Common myeloid progenitor, CD34-positive (primary cell): Measurements from ENCODE around the gene ZG16. TPM values are rescaled to one million over a fixed set of nuclear protein-coding genes. Genes with fewer than 3 reads are reported as not detected.
"Not testable (repeated sequence)": the region's sequence is repeated elsewhere in the genome, so short reads cannot be mapped to it uniquely, and the experiment has no call there.

Experiments used
- CTCF ChIA-PET: fragments of 350-600 bp; sonication (Branson Sonifier 250); formaldehyde crosslinking; loops from one replicate; lab custom pipeline; 2021; ENCODE audit warnings: antibody characterized with exemption; lab: Charles Lee
- POLR2A ChIA-PET: fragments of 350-600 bp; sonication (Branson Sonifier 250); formaldehyde crosslinking; loops from one replicate; lab custom pipeline; 2021; ENCODE audit warnings: antibody characterized with exemption; lab: Charles Lee
- DNase-seq, 3 donors: peaks; one replicate each; pipeline versions ENCODE4 v3.0.0 to v3.0.0-alpha.2; 2013
- H3K27ac ChIP-seq, 2 experiments: 1 replicate in 1 of 2; 2 replicates in 1 of 2; pipeline ENCODE4 v1.7.0; 2013; ENCODE audit warnings: inconsistent platforms in 2 of 2, low read length in 2 of 2, mild to moderate bottlenecking in 2 of 2, low read depth in 1 of 2, moderate library complexity in 1 of 2; ENCODE audit not compliant: severe bottlenecking in 2 of 2, insufficient read depth in 1 of 2, poor library complexity in 1 of 2
- H3K27me3 ChIP-seq, 5 experiments: replicated peaks in 2 of 5; 1 replicate in 3 of 5; 2 replicates in 2 of 5; pipeline versions ENCODE4 v1.6.1 to v1.7.0; 2013; ENCODE audit warnings: low read length in 4 of 5, mild to moderate bottlenecking in 2 of 5, moderate library complexity in 2 of 5, inconsistent platforms in 1 of 5; ENCODE audit not compliant: insufficient read depth in 5 of 5, control insufficient read depth in 4 of 5
- H3K36me3 ChIP-seq, 4 experiments: 1 replicate in 2 of 4; 2 replicates in 2 of 4; pipeline versions ENCODE4 v1.6.1 to v1.7.0; 2013; ENCODE audit warnings: low read length in 3 of 4, control low read depth in 1 of 4, mild to moderate bottlenecking in 1 of 4; ENCODE audit not compliant: control insufficient read depth in 4 of 4, insufficient read depth in 4 of 4
- H3K4me1 ChIP-seq, 4 experiments: 1 replicate in 3 of 4; 2 replicates in 1 of 4; pipeline versions ENCODE4 v1.6.1 to v1.7.1; 2013; ENCODE audit warnings: low read length in 3 of 4, mild to moderate bottlenecking in 3 of 4, control low read depth in 1 of 4, inconsistent platforms in 1 of 4, moderate library complexity in 1 of 4; ENCODE audit not compliant: control insufficient read depth in 4 of 4, insufficient read depth in 4 of 4; ENCODE audit errors: control extremely low read depth in 1 of 4
- H3K4me3 ChIP-seq, 7 experiments: 1 replicate in 4 of 7; 2 replicates in 3 of 7; pipeline versions ENCODE4 v1.5.1 to v1.7.0; 2013; ENCODE audit warnings: mild to moderate bottlenecking in 7 of 7, low read length in 6 of 7, moderate library complexity in 6 of 7, inconsistent platforms in 2 of 7, low read depth in 2 of 7, control low read depth in 1 of 7; ENCODE audit not compliant: insufficient read depth in 4 of 7, control insufficient read depth in 1 of 7; ENCODE audit errors: extremely low read depth in 1 of 7
- H3K9me3 ChIP-seq, 5 experiments: 1 replicate in 4 of 5; 2 replicates in 1 of 5; pipeline versions ENCODE4 v1.6.1 to v1.7.1; 2013; ENCODE audit warnings: low read length in 4 of 5, mild to moderate bottlenecking in 2 of 5, inconsistent platforms in 1 of 5, low read depth in 1 of 5, moderate library complexity in 1 of 5; ENCODE audit not compliant: control insufficient read depth in 4 of 5, insufficient read depth in 2 of 5; ENCODE audit errors: control extremely low read depth in 1 of 5
- WGBS: methylation state at CpG from one replicate; pipeline ENCODE4 v1.1.5; 2013; ENCODE audit not compliant: insufficient coverage; 5-methylcytosine and 5-hydroxymethylcytosine counted together
- polyA plus RNA-seq: library from polyadenylated mRNA; unstranded; fragments of 120-200 nt; gene quantifications from one replicate; pipeline ENCODE4 v1.2.1, GENCODE V29; 2013

ZG16 gene, protein sequence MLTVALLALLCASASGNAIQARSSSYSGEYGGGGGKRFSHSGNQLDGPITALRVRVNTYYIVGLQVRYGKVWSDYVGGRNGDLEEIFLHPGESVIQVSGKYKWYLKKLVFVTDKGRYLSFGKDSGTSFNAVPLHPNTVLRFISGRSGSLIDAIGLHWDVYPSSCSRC
- polyA plus RNA-seq, result 0.01 TPM

DNA sequence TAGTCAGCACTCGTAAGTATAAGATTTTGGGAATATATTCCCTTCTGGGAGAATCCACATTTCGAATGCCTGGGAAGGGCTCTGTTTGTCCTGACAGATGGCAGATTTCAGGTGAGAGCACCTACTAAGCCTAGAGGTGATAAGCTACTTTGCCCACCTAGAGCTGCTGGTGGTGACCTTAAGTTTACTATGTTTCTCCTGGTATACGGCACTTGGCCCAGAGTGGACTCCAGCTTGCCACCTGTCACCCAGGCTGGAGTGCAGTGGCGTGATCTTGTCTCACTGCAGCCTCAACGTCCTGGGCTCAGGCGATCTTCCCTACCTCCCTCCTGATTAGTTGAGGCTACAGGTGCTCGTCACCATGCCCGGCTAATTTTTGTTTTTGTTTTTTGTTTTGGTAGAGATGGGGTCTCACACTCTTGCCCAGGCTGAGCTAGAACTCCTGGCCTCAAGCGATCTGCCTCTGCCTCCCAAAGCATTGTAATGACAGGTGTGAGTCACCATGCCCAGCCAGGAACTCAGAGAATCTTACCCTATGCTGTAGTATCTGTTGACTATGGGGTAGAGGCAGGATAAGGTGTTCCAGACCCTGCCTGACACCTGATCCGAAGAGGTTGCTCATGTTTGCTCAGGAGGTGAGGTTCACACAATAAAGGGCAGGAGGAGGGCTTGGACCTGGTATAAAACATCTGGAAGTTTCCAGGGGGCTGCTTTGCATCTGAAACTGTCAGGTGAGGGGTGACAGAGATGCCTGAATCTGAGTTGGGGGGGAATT is at the start of gene ZG16:
TSS of gene ZG16 (plus strand) at position 681 of the 775 bp plus-strand sequence. CDS start 1,011 bp downstream, outside the sequence.
- H3K27me3 ChIP-seq, result no peaks in the 10 kb centered on the region
- POLR2A ChIA-PET, result interaction anchor here (0.5 to 1.0 kb wide), 3 partner anchors 13 to 21 kb away, joined by 4 read pairs; partner anchors contain the start of gene KIF22

DNA sequence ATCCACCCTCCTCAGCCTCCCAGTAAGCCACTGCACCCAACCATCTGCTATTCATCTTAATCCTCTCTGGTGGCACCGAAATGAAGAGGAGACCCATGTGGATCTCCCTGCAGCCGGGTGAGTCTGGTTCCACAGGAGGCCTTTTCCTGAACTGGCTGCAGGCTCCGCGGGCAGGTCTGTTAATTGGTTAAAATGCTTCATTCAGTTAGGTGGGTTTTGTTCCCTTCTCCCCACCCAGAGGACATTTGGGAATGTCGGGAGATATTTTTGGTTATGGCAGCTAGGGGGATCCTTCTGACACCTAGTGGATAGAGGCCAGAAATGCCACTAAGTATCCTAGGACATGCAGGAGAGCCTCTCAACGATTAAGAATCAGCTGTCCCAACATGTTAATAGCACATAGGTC is 48.9 kb upstream of the ZG16 start:
- WGBS, result 38% methylated on average over 3 of the region's 6 CpGs
- H3K4me3 ChIP-seq, result peak overlapping the region in 1 of 7 experiments; percentile 45

More for the DNA sequence above, at the start of gene ZG16:
- WGBS, result 98% methylated on average over 6 of the region's 10 CpGs
- Histone ChIP-seq H3K9me3 (no peaks in the 10 kb centered on the region), H3K4me1 (peaks cover 0 to 7% (median 0%) of the 10 kb centered on the region in 4 experiments), H3K4me3 (no peak within 1 kb of the TSS), H3K36me3 (no peaks in the 10 kb centered on the region), H3K27ac (no peak within 1 kb of the TSS)
- DNase-seq, result no peak
- CTCF ChIA-PET, result interaction anchor here (1.0 to 1.2 kb wide), 4 partner anchors 10 to 45 kb away, joined by 3 to 4 read pairs (median 3); no protein-coding TSS in a partner anchor

DNA sequence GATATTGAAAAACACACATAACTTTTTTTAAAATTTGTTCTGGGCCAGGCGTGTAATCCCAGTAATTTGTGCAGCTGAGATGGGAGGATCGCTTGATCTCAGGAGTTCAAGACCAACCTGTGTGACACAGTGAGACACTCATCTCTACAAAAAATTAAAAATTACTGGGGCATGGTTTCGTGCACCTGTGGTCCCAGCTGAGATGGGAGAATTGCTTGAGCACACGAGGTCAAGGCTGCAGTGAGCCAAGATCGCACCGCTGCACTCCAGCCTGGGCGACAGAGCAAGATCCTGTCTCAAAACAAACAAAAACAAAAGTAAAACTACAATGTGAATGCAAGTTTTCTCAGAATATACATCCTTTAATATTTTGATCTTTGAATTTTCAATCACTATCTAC is 47.4 kb upstream of the ZG16 start:
- POLR2A ChIA-PET, result no interaction called here
- H3K27me3 ChIP-seq, result no peaks in the 10 kb centered on the region
- no peak for DNase-seq
- 89% methylated on average over 5 of the region's 7 CpGs for WGBS
- no peaks in the 10 kb centered on the region for H3K36me3 ChIP-seq
- no peaks in the 10 kb centered on the region for H3K9me3 ChIP-seq
- no peak overlapping the region for H3K4me3 ChIP-seq
- H3K27ac ChIP-seq, result no peak overlapping the region
- peaks cover 0 to 5% (median 0%) of the 10 kb centered on the region in 4 experiments for H3K4me1 ChIP-seq
- CTCF ChIA-PET, result interaction anchor here (0.6 to 3.6 kb wide), 9 partner anchors 8 to 760 kb away, joined by 3 to 16 read pairs (median 6); partner anchors contain the start of genes C16orf54 and KIF22

More for the DNA sequence above, 48.9 kb upstream of the ZG16 start:
- POLR2A ChIA-PET, result interaction anchor here (1.0 kb wide), 1 partner anchor 56 kb away, joined by 4 read pairs; no protein-coding TSS in a partner anchor
- H3K27me3 ChIP-seq, result no peaks in the 10 kb centered on the region
- no peaks in the 10 kb centered on the region for H3K36me3 ChIP-seq
- peaks cover 0 to 5% (median 0%) of the 10 kb centered on the region in 4 experiments for H3K4me1 ChIP-seq
- H3K27ac ChIP-seq, result no peak overlapping the region
- CTCF ChIA-PET, result interaction anchor here (0.6 to 3.6 kb wide), 18 partner anchors 9 to 130 kb away, joined by 3 to 16 read pairs (median 4); partner anchors contain the start of genes C16orf54 and KIF22
- no peaks in the 10 kb centered on the region for H3K9me3 ChIP-seq
- DNase-seq, result peak in 2 of 3 donors; percentile 38 to 41

DNA sequence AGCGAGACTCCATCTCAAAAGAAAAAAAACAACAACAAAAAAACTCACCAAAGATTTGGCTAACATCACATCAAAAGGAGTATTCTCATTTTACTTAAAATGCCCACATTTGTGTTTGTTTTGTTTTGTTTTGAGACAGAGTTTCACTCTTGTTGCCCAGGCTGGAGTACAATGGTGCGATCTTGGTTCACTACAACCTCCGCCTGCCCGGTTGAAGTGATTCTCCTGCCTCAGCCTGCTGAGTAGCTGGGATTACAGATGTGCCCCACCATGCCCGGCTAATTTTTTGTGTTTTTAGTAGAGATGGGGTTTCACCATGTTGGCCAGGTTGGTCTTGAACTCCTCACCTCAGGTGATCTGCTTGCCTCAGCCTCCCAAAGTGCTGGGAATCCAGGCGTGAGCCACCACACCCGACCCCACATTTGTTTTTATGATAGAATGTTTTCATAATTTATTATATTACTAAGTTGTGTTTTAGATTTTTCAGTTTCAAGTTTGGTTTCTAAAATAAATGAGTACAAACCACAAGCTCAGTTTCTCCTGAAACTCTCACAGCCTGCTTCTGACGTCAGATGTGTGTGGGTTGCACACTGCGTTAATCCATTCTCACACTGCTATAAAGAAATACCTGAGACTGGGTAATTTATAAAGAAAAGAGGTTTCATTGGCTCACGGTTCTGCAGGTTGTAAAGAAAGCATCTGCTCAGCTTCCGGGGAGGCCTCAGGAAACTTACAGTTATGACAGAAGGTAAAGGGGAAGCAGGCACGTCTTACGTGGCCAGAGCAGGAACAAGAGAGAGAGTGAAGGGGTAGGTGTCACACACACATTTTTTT is 46.1 kb upstream of the ZG16 start:
- H3K4me3 ChIP-seq, H3K27me3 ChIP-seq, H3K4me1 ChIP-seq, H3K27ac ChIP-seq, H3K9me3 ChIP-seq, H3K36me3 ChIP-seq, DNase-seq: not testable (repeated sequence)
- POLR2A ChIA-PET, result interaction anchor here (0.6 to 1.2 kb wide), 2 partner anchors 14 to 80 kb away, joined by 3 read pairs; partner anchors contain the start of gene C16orf54
- CTCF ChIA-PET, result interaction anchor here (0.7 to 3.6 kb wide), 9 partner anchors 7 to 90 kb away, joined by 3 to 16 read pairs (median 5); partner anchors contain the start of gene KIF22
- 97% methylated on average over 4 of the region's 13 CpGs for WGBS

DNA sequence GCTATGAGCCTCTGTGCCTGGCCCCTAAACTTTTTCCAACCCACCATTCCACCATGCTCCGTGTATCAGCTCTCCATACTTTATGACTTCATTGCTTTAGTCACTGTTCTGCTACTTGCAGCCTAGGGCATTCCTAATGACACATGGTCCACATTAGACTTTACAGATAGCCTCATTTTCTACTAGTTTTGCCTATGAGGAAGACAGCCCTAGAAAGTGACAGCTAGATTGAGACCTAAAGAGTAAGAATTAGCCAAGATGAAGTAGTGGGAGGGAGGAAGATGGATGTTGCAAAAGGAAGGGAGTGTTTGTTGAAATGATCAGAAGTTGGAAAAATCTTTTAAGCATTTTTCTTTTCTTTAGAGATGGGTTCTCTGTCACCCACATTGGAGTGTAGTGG is 43.3 kb upstream of the ZG16 start:
- H3K4me3 ChIP-seq, result no peak overlapping the region
- no peak overlapping the region for H3K27ac ChIP-seq
- H3K4me1 ChIP-seq, result peaks cover 0 to 7% (median 3%) of the 10 kb centered on the region in 4 experiments
- no peaks in the 10 kb centered on the region for H3K36me3 ChIP-seq
- peaks cover 0 to 4% (median 0%) of the 10 kb centered on the region in 5 experiments for H3K9me3 ChIP-seq
- CTCF ChIA-PET, result interaction anchor here (1.2 to 2.4 kb wide), 3 partner anchors 11 to 55 kb away, joined by 4 to 11 read pairs (median 7); partner anchors contain the start of gene KIF22
- POLR2A ChIA-PET, result no interaction called here
- 18% methylated on average over 1 of the region's 1 CpG for WGBS
- no peak for DNase-seq
- no peaks in the 10 kb centered on the region for H3K27me3 ChIP-seq

DNA sequence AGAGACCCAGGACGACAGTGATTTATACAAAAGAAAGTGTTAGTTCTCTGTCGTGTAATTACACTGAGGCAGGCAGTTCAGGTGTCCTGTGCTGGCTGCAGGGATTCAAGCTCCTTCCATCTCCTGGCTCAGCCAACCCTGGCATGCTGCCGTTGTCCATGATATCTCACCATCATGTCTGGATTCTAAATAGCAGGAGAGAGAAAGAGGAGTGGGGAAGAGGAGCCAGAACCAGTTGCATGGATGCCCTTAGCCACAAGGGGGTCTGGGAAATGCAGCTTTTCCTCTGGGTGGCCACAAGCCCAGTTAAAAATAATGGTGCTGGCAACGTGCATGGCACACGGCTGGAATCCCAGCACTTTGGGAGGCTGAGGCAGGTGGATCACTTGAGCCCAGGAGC is 41.9 kb upstream of the ZG16 start:
- ChIA-PET POLR2A (no interaction called here), CTCF (interaction anchor here (1.0 to 2.4 kb wide), 4 partner anchors 8 to 69 kb away, joined by 3 to 11 read pairs (median 6); partner anchors contain the start of gene KIF22)
- H3K4me1 ChIP-seq, result peaks cover 0 to 14% (median 9%) of the 10 kb centered on the region in 4 experiments
- DNase-seq, result no peak
- no peaks in the 10 kb centered on the region for H3K36me3 ChIP-seq
- WGBS, result 86% methylated on average over 3 of the region's 5 CpGs
- H3K27me3 ChIP-seq, result no peaks in the 10 kb centered on the region
- no peak overlapping the region for H3K4me3 ChIP-seq
- H3K27ac ChIP-seq, result no peak overlapping the region
- peaks cover 0 to 4% (median 0%) of the 10 kb centered on the region in 5 experiments for H3K9me3 ChIP-seq
